RWPE2 (cell line): Measurements from ENCODE around the gene COL6A1.
A peak's percentile ranks its signal among the peaks of the same experiment; 100 is the strongest.

Experiments used
- ATAC-seq: fragments of 200-7000 bp; cut with Tn5 transposase; 3 replicates; pipeline ENCODE4 v1.9.1; 2021; ENCODE audit warnings: low read depth
- DNase-seq: peaks from one replicate; pipeline ENCODE4 v3.0.0-alpha.2; 2020; ENCODE audit warnings: low spot score
- H3K27ac ChIP-seq: fragments of 450-650 bp; 2 replicates; pipeline ENCODE4 v1.5.1; 2017; ENCODE audit warnings: mild to moderate bottlenecking; ENCODE audit not compliant: poor library complexity, severe bottlenecking
- H3K27me3 ChIP-seq: fragments of 250-450 bp; sonication (Bioruptor Pico); 2 replicates; pipeline ENCODE4 v1.5.1; 2021; ENCODE audit warnings: mild to moderate bottlenecking, moderate library complexity; ENCODE audit not compliant: insufficient read depth, poor library complexity, severe bottlenecking
- H3K36me3 ChIP-seq: fragments of 250-450 bp; sonication (Bioruptor Pico); 2 replicates; pipeline ENCODE4 v1.5.1; 2020; ENCODE audit warnings: low read depth, mild to moderate bottlenecking, moderate library complexity
- H3K4me1 ChIP-seq: fragments of 250-450 bp; sonication (Bioruptor Pico); 2 replicates; pipeline ENCODE4 v1.5.1; 2021; ENCODE audit warnings: mild to moderate bottlenecking, moderate library complexity; ENCODE audit not compliant: insufficient read depth, poor library complexity, severe bottlenecking
- H3K4me3 ChIP-seq: fragments of 250-450 bp; sonication (Bioruptor Pico); 2 replicates; pipeline ENCODE4 v1.5.1; 2021; ENCODE audit warnings: mild to moderate bottlenecking, moderate library complexity; ENCODE audit not compliant: severe bottlenecking
- H3K9me3 ChIP-seq: fragments of 250-450 bp; sonication (Bioruptor Pico); 2 replicates; pipeline ENCODE4 v1.5.1; 2021; ENCODE audit warnings: mild to moderate bottlenecking, moderate library complexity; ENCODE audit not compliant: severe bottlenecking
- CTCF ChIP-seq: fragments of 450-650 bp; IDR thresholded peaks from one replicate; pipeline ENCODE4 v1.5.1; 2017; ENCODE audit warnings: mild to moderate bottlenecking, moderate library complexity; ENCODE audit not compliant: poor library complexity, severe bottlenecking

The COL6A1 gene

GRCh38 chr21:45983981-45984551, 2.5 kb downstream of the COL6A1 start:
- DNase-seq: peak; percentile 60
- Histone ChIP-seq H3K4me3 (no peak overlapping the region), H3K27ac (no peak overlapping the region), H3K27me3 (no peaks in the 10 kb centered on the region), H3K4me1 (no peaks in the 10 kb centered on the region), H3K9me3 (no peaks in the 10 kb centered on the region), H3K36me3 (no peaks in the 10 kb centered on the region)
- TF ChIP-seq CTCF: no peak
- ATAC-seq: no peak

- ATAC-seq (no peak), DNase-seq (no peak)
- TF ChIP-seq CTCF: no peak
- Histone ChIP-seq H3K4me1 (no peaks in the 10 kb centered on the region), H3K9me3 (no peaks in the 10 kb centered on the region), H3K36me3 (no peaks in the 10 kb centered on the region), H3K27ac (no peak overlapping the region), H3K4me3 (no peak overlapping the region), H3K27me3 (no peaks in the 10 kb centered on the region)
These were observed 3.1 kb downstream of the COL6A1 start for GRCh38 chr21:45984584-45985095.

- no peak for TF ChIP-seq CTCF
- DNase-seq: peak; percentile 51
- Histone ChIP-seq H3K4me1 (no peaks in the 10 kb centered on the region), H3K27me3 (no peaks in the 10 kb centered on the region), H3K36me3 (no peaks in the 10 kb centered on the region), H3K4me3 (no peak overlapping the region), H3K9me3 (no peaks in the 10 kb centered on the region), H3K27ac (no peak overlapping the region)
- no peak for ATAC-seq
These were observed 4.1 kb downstream of the COL6A1 start for GRCh38 chr21:45985471-45986315.

- Histone ChIP-seq H3K4me3 (no peak overlapping the region), H3K9me3 (no peaks in the 10 kb centered on the region), H3K27me3 (no peaks in the 10 kb centered on the region), H3K4me1 (no peaks in the 10 kb centered on the region), H3K27ac (no peak overlapping the region), H3K36me3 (no peaks in the 10 kb centered on the region)
- DNase-seq: peak; percentile 53
- TF ChIP-seq CTCF: no peak
- ATAC-seq: no peak
These were observed 4.9 kb downstream of the COL6A1 start for GRCh38 chr21:45986316-45987051.
